Activated T-cell treated with anti-CD3 and anti-CD28 coated beads for 4 hours (primary cell): Measurements from ENCODE around the gene MED14.

Experiments
- DNase-seq: peaks from one replicate; pipeline ENCODE4 v3.0.0-alpha.2; 2020

The MED14 gene

GRCh38 chrX:40663078-40663740 lies 72.1 kb downstream of the MED14 start:
- no peak for DNase-seq

- no peak for DNase-seq
Observed at GRCh38 chrX:40661489-40661888, 73.9 kb downstream of the MED14 start.

GRCh38 chrX:40660381-40660780 lies 75.0 kb downstream of the MED14 start:
- DNase-seq, result no peak

- no peak for DNase-seq
Observed at GRCh38 chrX:40653535-40653934, 81.8 kb downstream of the MED14 start.

- no peak for DNase-seq
Observed at GRCh38 chrX:40652664-40653063, 82.7 kb downstream of the MED14 start.

DNA sequence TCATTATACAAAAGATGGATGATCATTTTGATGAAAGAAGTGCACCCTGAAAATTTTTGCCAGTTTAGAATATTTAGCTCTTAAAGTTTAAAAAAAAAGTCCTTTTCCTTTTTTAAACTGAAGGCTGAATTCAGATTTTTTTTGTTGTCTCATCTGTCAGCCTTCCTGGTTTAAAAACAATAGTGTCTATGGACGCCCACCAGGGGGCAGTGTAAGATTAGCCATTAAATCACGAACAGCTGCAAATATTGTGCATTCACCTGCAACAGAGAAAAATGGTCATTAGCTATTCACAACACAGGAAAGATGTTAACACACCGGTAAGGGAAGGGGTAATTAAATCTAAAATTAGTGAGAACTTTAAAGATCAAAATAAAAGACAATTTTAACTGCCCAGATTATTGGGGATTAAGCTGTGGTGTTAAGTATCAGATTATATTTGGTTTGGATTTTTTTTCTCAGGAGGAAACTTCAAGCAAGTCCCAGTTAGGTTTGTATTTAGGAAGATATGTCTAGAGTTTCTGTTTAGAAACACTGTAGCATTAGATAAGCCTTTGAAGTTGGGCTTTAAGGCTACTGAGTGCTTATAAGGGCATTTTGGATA lies 83.6 kb downstream of the MED14 start:
- DNase-seq, result peak; percentile 65

DNA sequence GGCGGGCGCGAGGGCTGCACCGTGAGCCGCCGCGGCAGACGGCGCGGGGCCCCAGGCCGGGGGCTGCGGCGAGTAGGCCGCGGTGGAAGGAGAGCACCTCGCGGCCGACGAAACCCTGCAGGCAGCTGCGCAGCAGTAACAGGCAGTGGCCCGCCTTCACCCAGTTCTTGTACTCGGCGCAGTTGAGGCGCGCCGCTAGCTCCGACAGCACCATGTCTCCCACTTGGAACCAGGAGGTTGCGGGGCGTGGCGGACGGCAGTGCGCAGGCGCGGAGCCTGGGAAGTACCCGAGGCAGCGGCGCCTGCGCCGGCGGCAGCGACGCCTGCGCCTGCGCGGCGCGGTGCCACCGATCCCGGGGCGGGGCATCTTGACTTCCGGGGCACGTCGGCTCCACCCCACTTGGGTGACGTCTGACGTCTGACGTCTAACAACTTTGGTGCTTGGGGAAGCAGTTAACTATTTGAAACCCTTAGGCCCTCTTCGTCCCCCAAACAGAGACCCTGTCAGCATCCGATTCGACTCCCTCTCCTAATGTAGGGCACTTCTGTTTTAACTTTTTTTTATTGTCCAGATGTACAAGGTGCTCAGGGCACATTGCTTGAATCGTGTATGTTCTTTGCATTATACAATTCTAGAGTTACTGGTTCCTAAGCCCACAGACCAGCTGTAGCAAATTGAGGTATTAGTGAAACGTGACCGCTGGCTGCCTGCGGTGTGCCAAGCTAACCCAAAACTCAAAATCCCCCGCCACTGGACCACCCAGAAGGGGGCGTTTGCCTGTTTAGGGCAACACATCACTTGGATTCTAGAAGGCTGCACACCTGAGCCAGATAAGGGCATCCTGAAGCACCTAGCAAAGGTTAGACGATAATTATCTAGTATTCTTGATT lies 87.8 kb downstream of the MED14 start, which contains the start of gene CXorf38:
TSS of gene CXorf38 (minus strand) at position 255 of the 891 bp plus-strand sequence. CDS start at position 214, 41 bp downstream.
- DNase-seq, result peak; percentile 85

GRCh38 chrX:40646489-40647306 lies 88.6 kb downstream of the MED14 start:
- peak; percentile 5 for DNase-seq

DNA sequence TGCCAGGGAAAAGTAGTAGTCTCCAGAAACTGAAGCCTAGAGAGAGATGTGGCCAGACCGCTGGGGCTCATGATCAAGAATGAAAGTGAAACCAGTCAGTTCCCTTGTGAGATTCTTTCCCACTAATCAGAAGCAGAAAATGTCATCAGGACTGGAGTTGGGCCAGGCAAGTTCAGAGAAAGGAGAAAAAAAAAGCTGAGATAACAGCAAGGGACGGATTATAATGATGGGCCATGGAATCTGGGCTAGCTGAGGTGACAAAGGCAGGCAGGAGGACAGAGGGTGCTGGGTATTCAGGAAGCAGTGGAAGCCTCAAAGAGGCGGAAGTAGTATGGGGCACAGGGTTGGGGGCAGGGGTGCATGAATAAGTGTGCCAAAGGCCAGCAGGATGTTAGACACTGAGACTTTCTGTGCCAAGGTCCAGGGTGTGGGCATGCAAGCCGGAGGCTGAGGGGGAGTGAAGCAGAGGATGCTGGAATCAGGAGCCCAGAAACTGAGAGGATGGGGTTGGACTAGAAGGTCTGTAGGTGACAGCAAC lies 90.5 kb downstream of the MED14 start:
- DNase-seq, result peak; percentile 23

GRCh38 chrX:40644176-40644575 lies 91.2 kb downstream of the MED14 start:
- no peak for DNase-seq

GRCh38 chrX:40637687-40638086 lies 97.7 kb downstream of the MED14 start:
- DNase-seq, result no peak

DNA sequence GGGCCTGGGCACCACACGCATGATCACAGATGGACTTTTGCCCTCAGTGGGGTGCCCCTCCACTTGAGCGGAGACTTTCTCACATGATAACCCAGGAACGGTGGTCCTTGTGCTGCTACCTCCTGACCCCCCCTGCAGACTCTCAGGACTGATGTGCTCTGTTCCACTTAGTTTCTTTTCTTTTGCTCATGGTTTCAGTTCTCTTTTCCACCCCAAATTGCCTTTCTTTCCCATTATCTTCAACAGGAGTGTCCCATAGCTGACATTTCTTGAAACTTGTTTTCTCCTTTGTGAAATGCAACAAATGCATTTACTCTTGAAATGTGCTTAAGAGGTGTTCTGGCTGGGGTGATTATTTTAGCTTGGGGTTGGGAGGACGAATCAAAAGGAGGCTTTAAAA lies 103.1 kb downstream of the MED14 start:
- DNase-seq, result no peak

- DNase-seq, result no peak
Observed at GRCh38 chrX:40628506-40628905, 106.8 kb downstream of the MED14 start.

DNA sequence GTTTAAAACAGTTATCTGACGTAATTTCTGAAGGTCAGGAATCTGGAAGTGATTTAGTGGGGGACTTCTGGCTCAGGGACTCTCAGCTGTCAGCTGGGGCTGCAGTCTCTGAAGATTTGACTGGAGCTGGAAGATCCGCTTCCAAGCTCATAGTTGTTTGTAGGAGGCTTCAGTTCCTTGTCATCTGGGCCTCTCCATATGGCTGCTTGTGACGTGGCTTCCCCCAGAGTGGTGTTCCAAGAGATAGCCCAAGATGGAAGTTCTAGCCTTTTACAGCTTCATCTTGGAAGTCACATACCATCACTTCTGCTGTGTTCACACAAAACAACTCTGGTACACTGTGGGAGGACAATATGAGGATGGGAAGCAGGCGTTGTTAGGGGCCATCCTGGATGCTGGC lies 110.0 kb downstream of the MED14 start:
- no peak for DNase-seq

DNA sequence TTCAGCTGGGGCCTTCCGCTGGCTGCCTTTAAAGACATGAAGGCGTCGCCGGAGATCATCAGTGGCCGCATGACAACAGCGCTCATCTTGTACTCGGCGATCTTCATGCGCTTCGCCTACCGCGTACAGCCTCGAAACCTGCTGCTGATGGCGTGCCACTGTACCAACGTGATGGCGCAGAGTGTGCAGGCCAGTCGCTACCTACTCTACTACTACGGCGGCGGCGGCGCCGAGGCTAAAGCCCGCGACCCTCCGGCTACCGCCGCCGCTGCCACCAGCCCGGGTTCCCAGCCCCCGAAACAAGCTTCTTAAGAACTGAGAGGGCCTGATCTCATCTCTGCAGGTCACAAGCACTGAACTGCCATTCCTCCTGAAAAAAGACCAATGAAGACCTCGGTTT lies 111.7 kb downstream of the MED14 start:
- DNase-seq, result no peak

DNA sequence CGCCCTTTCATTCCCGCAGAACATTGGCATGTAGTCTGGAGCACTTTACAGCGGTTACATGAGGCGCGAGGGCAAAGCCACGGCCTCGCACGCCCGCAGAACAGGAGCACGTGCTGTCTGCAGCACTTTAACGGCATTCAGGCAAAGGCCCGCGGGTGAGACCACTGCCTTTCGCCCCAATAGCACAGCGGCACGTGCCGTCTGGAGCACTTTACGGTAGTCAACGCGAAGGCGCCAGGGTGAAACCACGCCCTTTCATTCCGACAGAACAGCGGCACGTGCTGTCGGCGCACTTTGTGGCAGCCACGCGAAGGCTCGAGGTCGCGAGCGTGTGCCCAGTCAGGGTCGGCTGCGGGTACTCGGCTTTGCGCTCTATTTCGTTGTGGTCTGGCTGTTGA lies 112.2 kb downstream of the MED14 start, which contains the start of gene MPC1L:
TSS of gene MPC1L (plus strand) at position 290 of the 398 bp plus-strand sequence. CDS start 138 bp downstream, outside the sequence.
- no peak for DNase-seq

- no peak for DNase-seq
Observed at GRCh38 chrX:40622479-40623138, 112.7 kb downstream of the MED14 start.

DNA sequence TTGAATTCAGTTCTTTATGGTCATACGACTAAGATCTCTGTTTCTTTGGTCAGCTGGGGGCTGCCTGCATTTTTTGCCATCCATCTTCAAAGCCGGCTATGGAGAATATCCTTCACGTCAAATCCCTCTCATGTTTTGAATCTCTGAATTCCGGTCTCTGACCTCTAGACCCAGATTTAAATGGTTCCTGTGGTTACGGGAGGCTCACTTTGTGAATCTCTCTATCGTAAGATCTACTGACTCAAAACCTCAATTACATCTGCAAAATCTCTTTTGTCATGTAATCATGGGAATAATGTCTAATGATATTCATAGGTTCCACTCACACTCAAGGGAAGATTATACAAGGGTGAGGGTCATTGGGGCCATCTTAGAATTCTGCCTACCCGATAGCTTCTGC lies 117.8 kb downstream of the MED14 start:
- no peak for DNase-seq

DNA sequence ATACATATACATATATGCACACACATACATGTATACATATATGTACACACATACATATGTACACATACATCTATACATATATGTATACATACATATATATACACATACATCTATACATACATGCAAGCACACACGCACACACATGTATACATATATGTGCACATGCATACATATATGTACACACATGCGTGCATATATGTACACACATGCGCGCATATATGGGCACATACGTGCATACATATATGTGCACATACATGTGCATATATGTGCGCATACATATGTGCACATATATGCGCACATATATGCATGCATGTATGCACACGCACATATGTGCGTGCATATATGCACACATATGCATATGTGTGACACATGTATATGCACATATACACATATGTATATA lies 119.4 kb downstream of the MED14 start:
- DNase-seq, result no peak

- DNase-seq, result no peak
Observed at GRCh38 chrX:40612511-40612910, 122.8 kb downstream of the MED14 start.

DNA sequence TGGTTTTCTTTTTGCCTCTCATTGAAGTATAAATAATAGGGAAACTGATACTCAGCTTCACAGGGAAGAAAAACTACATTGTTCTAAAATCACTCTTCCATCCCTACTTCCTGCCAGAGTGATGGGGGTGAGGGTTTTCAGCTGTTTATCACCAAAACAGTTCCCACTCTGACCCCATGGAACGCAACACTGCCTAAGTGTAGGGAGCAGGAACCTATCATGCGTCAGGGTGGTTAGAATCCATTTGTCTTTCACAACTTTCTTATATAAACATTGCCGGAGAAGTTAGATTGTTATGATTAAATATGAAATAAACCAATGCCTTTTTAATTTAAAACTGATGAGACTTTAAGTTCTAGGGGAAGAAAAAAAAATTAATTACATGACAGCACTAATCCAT lies 128.0 kb downstream of the MED14 start:
- no peak for DNase-seq

DNA sequence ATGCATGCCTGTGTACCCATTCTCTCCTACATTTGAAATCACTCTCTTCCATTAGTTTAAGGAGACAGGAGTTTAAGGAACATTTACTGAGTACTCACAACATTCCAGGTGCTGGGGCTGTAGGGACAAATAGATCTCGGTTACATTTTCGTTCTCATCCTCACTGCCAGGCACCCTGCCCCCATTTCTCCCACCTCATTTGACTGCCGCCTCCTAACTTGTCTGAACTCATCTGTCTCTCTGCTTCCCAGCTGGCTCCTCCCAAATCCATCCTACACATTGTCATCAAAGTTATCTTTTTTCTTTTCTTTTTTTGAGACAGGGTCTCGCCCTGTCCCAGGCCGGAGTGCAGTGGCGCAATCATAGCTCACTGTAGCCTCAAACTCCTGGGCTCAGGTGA lies 131.9 kb downstream of the MED14 start:
- DNase-seq, result no peak
